Heart left ventricle (tissue), 16 donors: ENCODE measurements around the gene DMRTC2. TPM values are rescaled to one million over a fixed set of nuclear protein-coding genes. Genes with fewer than 3 reads are reported as not detected.

ENCODE experiments used
- ATAC-seq, 4 donors: fragments of 200-7000 bp; cut with Tn5 transposase; one replicate each; pipeline ENCODE4 v1.9.1; 2020 to 2022; ENCODE audit warnings: moderate library complexity in 4 of 4, mild to moderate bottlenecking in 3 of 4, moderate number of reproducible peaks in 1 of 4
- DNase-seq, 5 donors: peaks; one replicate each; pipeline ENCODE4 v3.0.0-alpha.2; 2020
- H3K27ac ChIP-seq, 12 donors: fragments of 200-600 bp; sonication (generic) in 4 of 12; one replicate each; pipeline versions ENCODE4 v1.5.0 to v1.8.0; 2016 to 2022; ENCODE audit warnings: mild to moderate bottlenecking in 2 of 12
- H3K27me3 ChIP-seq, 9 donors: fragments of 200-600 bp; sonication (generic) in 2 of 9; one replicate each; pipeline versions ENCODE4 v1.5.1 to v1.8.0; 2016 to 2022; ENCODE audit warnings: mild to moderate bottlenecking in 3 of 9
- H3K36me3 ChIP-seq, 9 donors: fragments of 200-600 bp; sonication (generic) in 2 of 9; one replicate each; pipeline versions ENCODE4 v1.5.0 to v1.8.0; 2018 to 2022; ENCODE audit warnings: mild to moderate bottlenecking in 2 of 9
- H3K4me1 ChIP-seq, 12 donors: fragments of 200-600 bp; sonication (generic) in 4 of 12; one replicate each; pipeline versions ENCODE4 v1.5.0 to v1.8.0; 2016 to 2022; ENCODE audit warnings: mild to moderate bottlenecking in 3 of 12
- H3K4me3 ChIP-seq, 12 donors: fragments of 200-600 bp; sonication (generic) in 4 of 12; one replicate each; pipeline versions ENCODE4 v1.5.0 to v1.8.0; 2017 to 2022; ENCODE audit warnings: mild to moderate bottlenecking in 9 of 12, moderate library complexity in 4 of 12
- H3K9me3 ChIP-seq, 12 donors: fragments of 200-600 bp; sonication (generic) in 4 of 12; one replicate each; pipeline versions ENCODE4 v1.5.0 to v1.8.0; 2016 to 2022; ENCODE audit warnings: mild to moderate bottlenecking in 1 of 12
- CTCF ChIP-seq, 12 donors: fragments of 200-600 bp; sonication (generic) in 4 of 12; IDR thresholded peaks; one replicate each; pipeline versions ENCODE4 v1.5.0 to v1.8.0; 2018 to 2022; ENCODE audit warnings: antibody characterized with exemption in 12 of 12, mild to moderate bottlenecking in 5 of 12
- POLR2A ChIP-seq, 2 donors: fragments of 450-650 bp; IDR thresholded peaks; one replicate each; pipeline ENCODE4 v1.6.1; 2017; ENCODE audit warnings: antibody characterized with exemption in 2 of 2, mild to moderate bottlenecking in 2 of 2, moderate library complexity in 2 of 2
- WGBS, 4 donors: extraction: QIAGEN DNeasy Blood & Tissue Kit in 2 of 4; methylation state at CpG; one replicate each; pipeline versions ENCODE4 v1.1.5 to v1.1.7; 2013 to 2018; 5-methylcytosine and 5-hydroxymethylcytosine counted together
- intact Hi-C, 10 donors: fragments of 100-400 bp; cut with DNase I; formaldehyde crosslinking; loops; one replicate each; pipeline versions ENCODE4 v1.11.1 to v1.14.2; 2022
- polyA plus RNA-seq, 2 donors: library from polyadenylated mRNA; stranded (reverse); fragments of 200-250 nt; gene quantifications; one replicate each; pipeline ENCODE4 v1.2.3, GENCODE V29; 2013
- total RNA-seq, 9 donors: library from RNA; depleted of rRNA in 2 of 9; stranded (reverse); fragments of >200 nt in 2 of 9; fragmentation: NEBNext Ultra II Directional in 3 of 9; extraction: Animal tissue kit (Norgen Biotek cat#: 25700) in 3 of 9; gene quantifications; one replicate each; pipeline versions ENCODE4 v1.1.0 to v1.2.4, GENCODE V29; 2016 to 2023
- donor health status: ischemic (EF 13 %, LVEDD 7.1; RV severe dilation, severe dysfunction).
- donor health status: healthy with polysubstance abuse.
- donor health status: DM: no; HTN: yes; CAD: no.
- donor health status: DM: no; HTN: no; CAD: no.
- donor health status: ischemic (EF 25% LVEDD 6.9; RV normal size, moderate dysfunction).
- donor health status: ischemic (EF 25% LVEDD 5.7; RV mildly dilated, moderate dysfunction).
- donor health status: healthy.
- donor health status: DM: yes; HTN: yes; CAD: no.
- donor health status: ischemic (EF 35%, LVEDD 5.7; RV mildly dilated, moderate dysfunction).
- donor health status: nonischemic (EF 11% LVEDD 7.7; RV severe dilation, severe dysfunction).
- donor health status: DM: yes; HTN: yes; CAD: no.
- donor health status: PGD.
- donor health status: ischemic (EF 29% LVEDD 5.4; RV normal size, mild dysfunction).
- donor health status: nonischemic (EF 23%, LVEDD 6.1; RV moderate dilation, normal function).

The DMRTC2 gene
- total and polyA plus RNA-seq, 11 donors, result not detected

GRCh38 chr19:41863209-41863931 lies 18.5 kb downstream of the DMRTC2 start:
- Histone ChIP-seq H3K36me3 (peaks cover 0 to 77% (median 67%) of the 10 kb centered on the region in 9 donors), H3K4me3 (no peak overlapping the region), H3K27me3 (no peaks in the 10 kb centered on the region), H3K27ac (peak overlapping the region in 1 of 12 donors; percentile 49), H3K9me3 (no peaks in the 10 kb centered on the region), H3K4me1 (peaks cover 6 to 77% (median 32%) of the 10 kb centered on the region in 12 donors)
- intact Hi-C loops, result loop anchor here in 3 of 10 donors (5.0 to 10.0 kb wide), 2 partner anchors 94 to 351 kb away; partner anchors contain the start of genes RABAC1 (in 2 of the 3) and DEDD2 (in 1 of the 3)
- WGBS, 4 donors, result 82 to 95% (median 88%) methylated on average over 11 of the region's 11 CpGs
- ATAC-seq (no peak), DNase-seq (no peak)
- TF ChIP-seq POLR2A (IDR thresholded peaks at IDR 0.05) (no peak), CTCF (IDR thresholded peaks at IDR 0.05) (no peak)

DNA sequence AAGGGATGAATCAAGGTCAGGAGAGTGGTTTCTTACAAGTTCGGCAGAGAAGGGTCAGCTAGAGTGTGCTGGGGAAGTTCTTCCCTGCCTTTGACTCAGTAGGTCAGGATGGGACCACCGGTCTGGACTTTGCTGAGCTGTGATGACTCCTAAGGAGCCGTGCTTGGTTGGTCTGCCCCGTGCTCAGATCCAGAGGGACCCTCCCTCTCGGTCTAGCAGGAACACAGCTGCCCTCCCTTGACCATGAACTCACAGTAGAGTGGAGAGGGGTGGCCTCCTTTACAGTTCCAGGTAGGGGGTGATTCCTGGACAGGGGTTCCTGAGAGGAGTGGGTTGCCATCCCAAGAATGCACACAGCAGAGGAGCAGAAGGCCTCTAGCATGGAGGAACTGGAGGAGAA lies 19.5 kb downstream of the DMRTC2 start:
- intact Hi-C loops, result loop anchor here in 3 of 10 donors (5.0 to 10.0 kb wide), 2 partner anchors 93 to 350 kb away; partner anchors contain the start of genes RABAC1 (in 2 of the 3) and DEDD2 (in 1 of the 3)

DNA sequence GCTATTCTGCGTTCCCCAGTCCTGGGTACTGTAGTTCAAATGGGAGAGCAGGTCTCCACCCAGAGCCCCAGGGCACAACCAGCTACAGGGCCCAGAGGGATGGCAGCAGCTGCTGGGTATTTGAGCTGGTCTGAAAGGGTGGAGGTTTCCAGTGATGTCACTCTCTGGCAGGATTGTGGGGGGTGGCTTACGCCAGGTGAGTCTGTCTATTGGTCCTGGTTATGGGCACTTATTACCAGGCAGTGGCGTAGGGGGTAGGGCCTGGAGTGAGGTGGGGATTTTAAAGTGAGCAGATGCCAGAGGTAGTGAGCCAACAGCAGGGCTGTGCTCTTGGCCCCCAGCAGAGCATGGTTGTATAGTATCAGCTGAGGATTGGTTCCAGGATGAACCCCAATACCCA lies 21.4 kb downstream of the DMRTC2 start:
- 95 to 97% (median 96%) methylated on average over 3 of the region's 3 CpGs for WGBS, 4 donors
- no peak overlapping the region for H3K27ac ChIP-seq
- no peaks in the 10 kb centered on the region for H3K9me3 ChIP-seq
- DNase-seq (no peak), ATAC-seq (no peak)
- H3K4me1 ChIP-seq, result peaks cover 2 to 97% (median 31%) of the 10 kb centered on the region in 12 donors
- no peak overlapping the region for H3K4me3 ChIP-seq
- TF ChIP-seq POLR2A (IDR thresholded peaks at IDR 0.05) (no peak), CTCF (IDR thresholded peaks at IDR 0.05) (no peak)
- peaks cover 0 to 100% (median 88%) of the 10 kb centered on the region in 9 donors for H3K36me3 ChIP-seq
- H3K27me3 ChIP-seq, result no peaks in the 10 kb centered on the region
- intact Hi-C loops, result loop anchor here in 1 of 10 donors (10.0 kb wide), 1 partner anchor 349 kb away; the partner anchor contains the start of gene DEDD2

More for the DNA sequence above, 19.5 kb downstream of the DMRTC2 start:
- no peak for TF ChIP-seq POLR2A (IDR thresholded peaks at IDR 0.05)
- TF ChIP-seq CTCF (IDR thresholded peaks at IDR 0.05), result no peak
- ATAC-seq (no peak), DNase-seq (no peak)
- H3K27ac ChIP-seq, result no peak overlapping the region
- no peaks in the 10 kb centered on the region for H3K9me3 ChIP-seq
- WGBS, 4 donors, result 87 to 90% (median 89%) methylated on average over 5 of the region's 5 CpGs
- H3K36me3 ChIP-seq, result peaks cover 0 to 87% (median 75%) of the 10 kb centered on the region in 9 donors
- no peak overlapping the region for H3K4me3 ChIP-seq
- no peaks in the 10 kb centered on the region for H3K27me3 ChIP-seq
- H3K4me1 ChIP-seq, result peaks cover 6 to 84% (median 30%) of the 10 kb centered on the region in 12 donors
